HG02938 (cell line): ENCODE results near the gene CD84.
"Not testable (repeated sequence)": the region's sequence is repeated elsewhere in the genome, so short reads cannot be mapped to it uniquely, and the experiment has no call there.

Experiments used
- ATAC-seq: cut with Tn5 transposase; IDR thresholded peaks from one replicate; pipeline ENCODE4 v1.9.1; 2021; ENCODE audit warnings: mild to moderate bottlenecking, moderate library complexity; ENCODE audit not compliant: unreplicated experiment

Gene CD84

DNA sequence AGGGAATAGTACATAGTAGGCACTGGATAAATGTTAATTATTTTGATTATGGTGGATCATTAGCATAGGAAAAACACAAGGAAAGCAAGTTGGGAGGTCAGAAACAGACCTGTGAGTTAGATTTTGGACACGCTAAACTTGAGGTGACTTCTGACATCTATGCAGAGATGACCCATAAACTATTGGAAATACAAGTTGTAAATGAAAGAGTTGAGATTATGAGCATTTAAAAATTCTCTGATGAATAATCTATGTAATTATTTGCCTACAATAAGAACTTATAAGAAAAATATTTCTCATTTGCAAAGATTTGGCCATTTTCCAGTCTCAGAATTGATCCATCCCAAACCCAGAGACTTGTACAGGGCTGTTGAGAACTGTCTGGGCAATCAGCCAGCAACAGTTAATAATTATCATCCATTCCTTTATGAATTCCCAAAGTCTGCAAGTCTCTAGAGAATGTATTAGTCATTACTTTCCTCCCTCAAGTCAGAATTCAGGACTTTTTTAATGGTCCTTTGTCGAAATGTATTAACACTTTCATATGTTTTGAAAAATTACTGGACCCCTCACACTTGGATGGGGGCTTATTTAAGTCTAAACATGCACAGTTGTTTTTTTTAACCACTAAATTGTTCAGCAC, 36.9 kb downstream of the CD84 start:
- no peak for ATAC-seq

DNA sequence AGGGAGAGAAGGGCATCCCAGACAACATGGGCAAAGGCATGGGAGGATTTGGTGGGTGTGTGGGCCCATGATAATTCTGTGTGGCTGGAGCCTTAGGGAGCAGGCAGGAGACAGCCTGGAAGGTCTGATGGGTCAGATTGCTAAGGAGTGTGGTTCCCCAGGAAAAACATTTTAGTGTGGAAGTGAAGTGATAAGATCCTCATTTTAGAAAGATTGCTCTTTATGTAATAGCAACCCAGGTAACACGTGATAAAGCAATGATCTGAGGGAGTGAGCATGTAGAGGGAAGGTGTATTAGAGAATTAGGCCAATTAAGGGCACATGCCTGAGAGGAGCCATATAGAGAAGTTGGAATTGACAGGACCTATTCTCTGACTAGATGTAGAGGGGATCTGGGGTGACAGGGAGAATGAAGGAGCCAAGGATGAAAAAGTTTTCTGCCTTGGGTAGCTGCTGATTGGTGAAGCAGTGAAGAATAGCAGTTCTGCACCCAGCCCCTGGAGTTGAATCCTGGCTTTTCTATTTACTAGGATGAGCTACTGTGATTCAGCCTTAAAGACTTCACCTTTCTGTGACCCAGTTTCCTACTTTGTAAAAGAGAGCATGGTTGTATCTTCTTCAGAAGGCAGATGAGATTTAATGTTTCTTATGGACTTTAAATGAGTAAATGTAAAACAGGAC, 37.5 kb downstream of the CD84 start:
- no peak for ATAC-seq

- ATAC-seq = no peak
These were observed 38.5 kb downstream of the CD84 start for GRCh38 chr1:160540859-160541233.

- peak; percentile 88 for ATAC-seq
These were observed 39.1 kb downstream of the CD84 start for GRCh38 chr1:160539990-160540858.

DNA sequence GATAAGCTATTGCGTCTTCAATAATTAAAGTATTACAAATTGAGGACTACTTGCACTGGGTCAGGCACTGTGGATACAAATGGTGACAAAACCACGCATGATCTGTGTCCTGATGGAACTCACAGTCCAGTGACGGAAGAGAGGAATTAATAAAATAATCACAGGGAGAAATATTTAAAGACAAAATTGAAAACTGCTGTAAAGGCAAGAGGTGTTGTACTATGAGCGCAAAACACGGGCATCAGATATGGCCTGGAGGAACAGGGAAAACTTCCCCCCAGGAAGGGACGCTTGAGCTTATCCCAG, 39.7 kb downstream of the CD84 start:
- no peak for ATAC-seq

DNA sequence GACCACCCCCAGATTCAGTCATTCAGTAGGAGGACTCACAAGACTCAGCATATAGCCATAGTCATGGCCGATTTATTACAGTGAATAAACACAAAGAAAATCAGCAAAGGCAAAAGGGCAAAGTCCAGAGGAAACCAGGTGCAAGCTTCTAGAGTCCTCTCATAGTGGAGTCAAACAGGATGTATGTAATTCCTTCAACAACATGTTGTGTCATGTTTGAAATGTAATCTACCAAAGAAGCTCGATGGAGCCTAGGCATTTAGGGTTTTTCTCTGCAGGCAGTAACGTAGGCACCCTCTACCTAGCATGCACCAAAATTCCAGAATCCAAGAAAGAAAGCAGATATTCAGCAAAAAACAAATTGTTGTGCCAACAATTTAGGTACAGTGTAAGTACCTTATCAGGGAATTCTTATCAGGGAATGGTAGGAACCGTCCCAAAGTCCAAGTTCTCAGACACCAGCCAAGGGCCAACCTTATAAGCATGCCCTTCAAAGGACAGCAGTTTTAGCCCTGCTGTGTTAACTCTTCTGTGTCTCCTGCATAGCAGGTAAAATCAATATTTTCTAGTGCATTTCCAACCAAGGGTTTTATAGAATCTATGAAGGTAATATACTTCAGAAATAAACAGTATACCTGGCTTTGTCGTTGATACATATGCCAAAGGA, 40.2 kb downstream of the CD84 start:
- no peak for ATAC-seq

DNA sequence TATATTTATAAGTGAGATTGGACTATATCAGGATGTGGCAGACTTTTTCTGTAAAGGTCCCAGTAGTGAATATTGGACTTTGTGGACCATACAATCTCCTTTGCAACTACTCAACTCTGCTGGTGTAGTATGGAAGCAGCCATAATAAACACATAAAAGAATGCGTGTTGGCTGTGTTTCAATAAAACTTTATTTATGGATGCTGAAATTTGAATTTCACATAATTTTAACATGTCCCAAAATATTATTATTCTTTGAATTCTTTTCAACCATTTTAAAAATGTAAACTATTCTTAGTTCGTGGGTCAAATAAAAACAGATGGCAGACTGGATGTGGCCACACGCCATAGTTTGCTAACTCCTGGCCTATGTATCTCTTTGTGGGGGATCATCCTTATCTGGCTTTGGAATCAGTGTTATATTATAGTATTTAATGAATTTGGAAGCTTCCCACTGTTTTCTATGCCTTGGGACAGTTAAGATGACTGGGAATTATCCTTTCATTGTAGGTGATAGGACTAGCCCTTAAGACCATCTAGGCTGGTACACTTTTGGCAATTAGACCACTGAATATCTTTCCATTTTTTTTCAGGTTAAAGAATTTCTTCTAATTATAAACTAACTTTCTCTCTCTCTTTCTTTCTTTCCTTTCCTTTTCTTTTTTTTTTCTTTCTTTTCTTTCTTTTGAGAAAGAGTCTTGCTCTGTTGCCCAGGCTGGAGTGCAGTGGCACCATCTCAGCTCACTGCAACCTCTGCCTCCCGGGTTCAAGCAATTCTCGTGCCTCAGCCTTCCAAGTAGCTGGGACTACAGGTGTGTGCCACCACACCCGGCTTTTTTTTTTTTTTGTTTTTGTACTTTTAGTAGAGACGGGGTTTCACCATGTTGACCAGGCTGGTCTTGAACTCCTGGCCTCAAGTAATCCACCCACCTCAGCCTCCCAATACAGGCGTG, 41.3 kb downstream of the CD84 start:
- ATAC-seq = no peak

- ATAC-seq = no peak
These were observed 44.3 kb downstream of the CD84 start for GRCh38 chr1:160534823-160535605.

GRCh38 chr1:160532557-160532813, 46.8 kb downstream of the CD84 start:
- ATAC-seq = not testable (repeated sequence)

DNA sequence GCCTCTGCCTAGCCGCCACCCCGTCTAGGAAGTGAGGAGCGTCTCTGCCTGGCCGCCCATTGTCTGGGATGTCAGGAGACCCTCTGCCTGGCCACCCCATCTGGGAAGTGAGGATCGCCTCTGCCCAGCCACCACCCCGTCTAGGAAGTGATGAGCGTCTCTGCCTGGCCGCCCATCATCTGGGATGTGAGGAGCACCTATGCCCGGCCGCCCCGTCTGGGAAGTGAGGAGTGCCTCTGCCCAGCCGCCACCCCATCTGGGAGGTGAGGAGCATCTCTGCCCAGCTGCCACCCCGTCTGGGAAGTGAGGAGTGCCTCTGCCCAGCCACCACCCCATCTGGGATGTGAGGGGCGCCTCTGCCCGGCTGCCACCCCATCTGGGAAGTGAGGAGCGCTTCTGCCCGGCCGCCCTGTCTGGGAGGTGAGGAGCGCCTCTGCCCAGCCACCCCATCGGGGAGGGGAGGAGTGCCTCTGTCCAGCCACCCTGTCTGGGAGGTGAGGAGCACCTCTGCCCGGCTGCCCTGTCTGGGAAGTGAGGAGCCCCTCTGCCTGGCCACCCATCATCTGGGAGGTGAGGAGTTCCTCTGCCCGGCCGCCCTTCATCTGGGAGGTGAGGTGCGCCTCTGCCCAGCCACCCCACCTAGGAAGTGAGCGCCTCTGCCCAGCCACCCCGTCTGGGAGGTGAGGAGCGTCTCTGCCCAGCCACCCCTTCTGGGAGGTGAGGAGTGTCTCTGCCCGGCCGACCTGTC, 47.3 kb downstream of the CD84 start:
- ATAC-seq = not testable (repeated sequence)

- ATAC-seq = not testable (repeated sequence)
These were observed 49.8 kb downstream of the CD84 start for GRCh38 chr1:160529401-160529952.

- not testable (repeated sequence) for ATAC-seq
These were observed 55.5 kb downstream of the CD84 start for GRCh38 chr1:160523789-160524188.

GRCh38 chr1:160522622-160523345, 56.5 kb downstream of the CD84 start, which contains the start of gene SLAMF6:
SLAMF6 (minus strand) TSS chr1:160523255; CDS start chr1:160523192, 63 bp downstream.
- ATAC-seq = no peak

- ATAC-seq = no peak
These were observed 57.2 kb downstream of the CD84 start for GRCh38 chr1:160522136-160522535.

- no peak for ATAC-seq
These were observed 57.7 kb downstream of the CD84 start for GRCh38 chr1:160521554-160521953.

- ATAC-seq = no peak
These were observed 58.3 kb downstream of the CD84 start for GRCh38 chr1:160520999-160521398.

DNA sequence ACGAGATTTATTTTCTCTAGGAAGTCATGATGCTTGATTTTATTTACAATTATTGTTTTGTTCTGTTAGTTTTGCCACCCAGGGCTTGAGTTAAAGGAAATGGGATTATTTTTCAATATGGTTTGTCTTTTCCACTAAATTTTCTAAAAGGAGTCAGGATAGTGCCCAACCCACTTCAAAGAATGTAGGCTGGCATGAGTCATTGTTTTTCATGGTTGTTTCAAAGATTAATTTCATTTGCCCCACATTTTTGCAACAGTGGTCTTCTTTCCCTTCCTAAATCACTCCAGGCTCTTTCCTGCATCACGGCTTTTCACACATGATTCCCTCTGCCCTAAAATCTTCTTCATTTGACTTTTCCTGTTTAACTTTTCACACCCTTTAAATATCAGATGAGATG, 58.7 kb downstream of the CD84 start:
- no peak for ATAC-seq
